HS-5 (cell line): ENCODE data around the gene ELFN1.

Experiments used
- DNase-seq: peaks from one replicate; pipeline ENCODE4 v3.0.0-alpha.2; 2012; ENCODE audit warnings: low read depth

The ELFN1 gene

GRCh38 chr7:1663857-1664651, 6.0 kb upstream of the ELFN1 start:
- DNase-seq: no peak

GRCh38 chr7:1664711-1665548, 5.1 kb upstream of the ELFN1 start:
- DNase-seq: no peak

GRCh38 chr7:1665549-1666316, 4.3 kb upstream of the ELFN1 start:
- DNase-seq: no peak

GRCh38 chr7:1666317-1666822, 3.7 kb upstream of the ELFN1 start:
- DNase-seq: no peak

- DNase-seq: no peak
Observed at GRCh38 chr7:1666823-1667565, 3.1 kb upstream of the ELFN1 start.

GRCh38 chr7:1667566-1668395, 2.3 kb upstream of the ELFN1 start:
- no peak for DNase-seq

GRCh38 chr7:1668396-1669063, 1.5 kb upstream of the ELFN1 start:
- no peak for DNase-seq

GRCh38 chr7:1669064-1669951, 769 bp upstream of the ELFN1 start:
- DNase-seq: no peak

GRCh38 chr7:1670894-1671593, 967 bp downstream of the ELFN1 start:
- no peak for DNase-seq

GRCh38 chr7:1671594-1672451, 1.7 kb downstream of the ELFN1 start:
- no peak for DNase-seq

GRCh38 chr7:1672851-1673486, 2.9 kb downstream of the ELFN1 start:
- DNase-seq: no peak

GRCh38 chr7:1673581-1674118, 3.6 kb downstream of the ELFN1 start:
- no peak for DNase-seq

GRCh38 chr7:1674161-1675035, 4.3 kb downstream of the ELFN1 start:
- no peak for DNase-seq

GRCh38 chr7:1675036-1675671, 5.1 kb downstream of the ELFN1 start:
- DNase-seq: no peak
